ENCODE measurements around the gene SUGCT.

DNA sequence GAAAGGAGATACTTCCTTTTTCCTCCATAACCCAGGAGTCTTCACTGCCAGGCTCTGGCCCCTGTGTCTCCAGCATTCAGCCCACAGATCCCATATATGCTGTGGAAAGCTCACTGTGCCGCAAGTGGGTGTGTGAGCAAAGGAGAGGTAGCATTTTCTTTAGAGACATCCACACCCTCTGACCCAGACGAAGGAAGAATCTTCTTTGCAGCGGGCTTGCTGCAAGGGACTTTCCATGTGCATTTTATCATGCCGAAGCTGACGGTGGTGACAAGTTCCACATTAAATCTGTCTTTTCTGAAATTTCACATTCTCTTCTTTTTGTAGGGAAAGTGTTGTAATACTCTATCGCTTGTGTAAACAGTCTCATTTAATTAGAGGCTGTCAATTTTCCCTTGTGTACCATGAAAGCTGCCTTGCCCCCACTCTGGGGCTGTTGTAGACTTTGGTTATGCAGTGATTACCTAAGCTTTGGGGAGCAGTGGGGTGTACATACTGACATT lies 409.5 kb downstream of the SUGCT start:
- TF ChIP-seq, protein P1, sequence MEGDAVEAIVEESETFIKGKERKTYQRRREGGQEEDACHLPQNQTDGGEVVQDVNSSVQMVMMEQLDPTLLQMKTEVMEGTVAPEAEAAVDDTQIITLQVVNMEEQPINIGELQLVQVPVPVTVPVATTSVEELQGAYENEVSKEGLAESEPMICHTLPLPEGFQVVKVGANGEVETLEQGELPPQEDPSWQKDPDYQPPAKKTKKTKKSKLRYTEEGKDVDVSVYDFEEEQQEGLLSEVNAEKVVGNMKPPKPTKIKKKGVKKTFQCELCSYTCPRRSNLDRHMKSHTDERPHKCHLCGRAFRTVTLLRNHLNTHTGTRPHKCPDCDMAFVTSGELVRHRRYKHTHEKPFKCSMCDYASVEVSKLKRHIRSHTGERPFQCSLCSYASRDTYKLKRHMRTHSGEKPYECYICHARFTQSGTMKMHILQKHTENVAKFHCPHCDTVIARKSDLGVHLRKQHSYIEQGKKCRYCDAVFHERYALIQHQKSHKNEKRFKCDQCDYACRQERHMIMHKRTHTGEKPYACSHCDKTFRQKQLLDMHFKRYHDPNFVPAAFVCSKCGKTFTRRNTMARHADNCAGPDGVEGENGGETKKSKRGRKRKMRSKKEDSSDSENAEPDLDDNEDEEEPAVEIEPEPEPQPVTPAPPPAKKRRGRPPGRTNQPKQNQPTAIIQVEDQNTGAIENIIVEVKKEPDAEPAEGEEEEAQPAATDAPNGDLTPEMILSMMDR (conservative IDR thresholded peaks at IDR 0.05; ENCODE audit: low read length), result no peak
- TF ChIP-seq EZH2phosphoT487 (IDR thresholded peaks at IDR 0.05; ENCODE audit: borderline replicate concordance, low read depth, low read length), result no peak

Measured in OCI-LY7 (cell line).